ENCODE data around the gene ZDHHC12. TPM values are rescaled to one million over a fixed set of nuclear protein-coding genes. Genes with fewer than 3 reads are reported as not detected.
A peak's percentile ranks its signal among the peaks of the same experiment; 100 is the strongest.

ZDHHC12 gene
- total and polyA plus RNA-seq, 2 of the 8 experiments (the other 6 are each of a cell fraction or from before 2014, with no cell fraction given): 35.0 to 93.8 TPM

- Histone ChIP-seq H3K9ac (replicated peaks in 1 of 4; ENCODE audit: extremely low read depth in 1 of 4, low read depth in 3 of 4, low read length in 3 of 4) (no peak overlapping the region), H3K14ac (ENCODE audit: insufficient read length) (no peak overlapping the region), H3K27me3 (replicated peaks in 1 of 4; ENCODE audit: control insufficient read depth in 3 of 4, extremely low read depth in 1 of 4, insufficient read depth in 3 of 4, low read length in 3 of 4) (no peaks in the 10 kb centered on the region), H2BK12ac (ENCODE audit: low read depth, low read length) (no peak overlapping the region), H3K27ac (ENCODE audit: low read depth, low read length) (no peak overlapping the region), H3K9me3 (ENCODE audit: insufficient read depth in 2 of 2, low read depth in 1 of 2, low read length in 1 of 2) (no peaks in the 10 kb centered on the region), H3K79me2 (ENCODE audit: control insufficient read depth in 1 of 2, insufficient read depth in 2 of 2, low read length in 2 of 2) (no peaks in the 10 kb centered on the region; a peak in 1 of 4 replicates), H3K36me3 (ENCODE audit: control insufficient read depth in 2 of 4, insufficient read depth in 4 of 4, low read length in 3 of 4) (no peaks in the 10 kb centered on the region; a peak in 1 of 8 replicates), H4K91ac (replicated peaks; ENCODE audit: insufficient read length, low read length) (no peak overlapping the region), H3K4me3 (ENCODE audit: extremely low read depth in 1 of 4, insufficient read depth in 2 of 4, low read depth in 3 of 4, low read length in 4 of 4) (no peak overlapping the region), H3K4me2 (ENCODE audit: insufficient read depth in 1 of 2, low read depth in 2 of 2, low read length in 2 of 2) (no peak overlapping the region), H2BK20ac (ENCODE audit: low read length) (no peak overlapping the region), H3K56ac (replicated peaks; ENCODE audit: insufficient read length, low read depth, low read length) (no peak overlapping the region), H3K79me1 (ENCODE audit: low read depth, low read length) (no peaks in the 10 kb centered on the region), H3K4me1 (replicated peaks in 1 of 4; ENCODE audit: control insufficient read depth in 3 of 4, insufficient read depth in 4 of 4, low read length in 3 of 4) (peaks cover 0 to 3% (median 2%) of the 10 kb centered on the region in 4 experiments; a peak in 2 of 7 replicates), H2AK5ac (ENCODE audit: low read depth, low read length) (no peak overlapping the region), H2AFZ (ENCODE audit: low read length) (no peak overlapping the region), H3K18ac (ENCODE audit: extremely low read depth, low read length) (no peak overlapping the region), H2BK15ac (ENCODE audit: low read length) (no peak overlapping the region), H2BK5ac (ENCODE audit: low read depth, low read length) (peak overlapping the region; percentile 44; the same call in 1 of the 2 replicates), H4K5ac (ENCODE audit: insufficient read length, low read depth, low read length) (no peak overlapping the region), H4K8ac (ENCODE audit: extremely low read depth, insufficient read depth, low read length) (no peak overlapping the region), H3K23ac (ENCODE audit: insufficient read length) (no peak overlapping the region), H3K23me2 (ENCODE audit: low read depth, low read length) (no peaks in the 10 kb centered on the region), H4K20me1 (replicated peaks in 1 of 2; ENCODE audit: control insufficient read depth in 1 of 2, insufficient read depth in 2 of 2, low read length in 2 of 2) (peaks cover 0 to 1% of the 10 kb centered on the region in 2 experiments), H2BK120ac (replicated peaks; ENCODE audit: low read depth, low read length) (no peak overlapping the region), H3K4ac (replicated peaks; ENCODE audit: insufficient read length, low read depth, low read length) (no peak overlapping the region)
- CTCF ChIA-PET (ENCODE audit: partially characterized antibody): interaction anchor here (1.0 to 5.4 kb wide), 6 partner anchors 9 to 46 kb away, joined by 3 to 27 read pairs (median 6); partner anchors contain the start of gene ZER1
- FAIRE-seq (no peak), DNase-seq (ENCODE audit: low read depth in 1 of 2, low spot score in 2 of 2) (no peak)
- POLR2A ChIA-PET (ENCODE audit: partially characterized antibody): interaction anchor here (1.5 kb wide), 1 partner anchor 57 kb away, joined by 4 read pairs; no protein-coding TSS in a partner anchor
- WGBS, 2 experiments (ENCODE audit: extremely low coverage in 1 of 2, insufficient coverage in 1 of 2, insufficient read length in 1 of 2, insufficient replicate concordance in 2 of 2, low coverage in 1 of 2, low lambda C conversion rate in 2 of 2, missing lambda C conversion rate in 1 of 2): 88% methylated on average over 9 of the region's 9 CpGs; no CpG with 5 or more reads in 1 of the 2 experiments
- TF ChIP-seq CBX5 (IDR thresholded peaks at IDR 0.05; ENCODE audit: low read depth, low read length) (no peak), TCF12 (IDR thresholded peaks at IDR 0.05; ENCODE audit: low read depth, low read length) (no peak), POU5F1 (IDR thresholded peaks at IDR 0.05; ENCODE audit: low read depth, low read length) (no peak), NANOG (IDR thresholded peaks at IDR 0.05; ENCODE audit: insufficient read depth, low read depth, low read length, poor library complexity, severe bottlenecking) (no peak), CEBPB (IDR thresholded peaks at IDR 0.05; ENCODE audit: low read depth, low read length) (no peak), RNF2 (IDR thresholded peaks at IDR 0.05; ENCODE audit: borderline replicate concordance, low read depth, low read length, missing control alignments, poor library complexity, severe bottlenecking) (no peak), ATF2 (IDR thresholded peaks at IDR 0.05; ENCODE audit: low read length) (no peak), SP2 (IDR thresholded peaks at IDR 0.05; ENCODE audit: low read length) (no peak), MAX (IDR thresholded peaks at IDR 0.05) (no peak), SP1 (IDR thresholded peaks at IDR 0.05; ENCODE audit: low read depth, low read length) (no peak)
Measured at GRCh38 chr9:128762671-128763449, 38.9 kb upstream of the ZDHHC12 start.

Measured in H1 (cell line).